Mucosa of stomach (tissue), 1 donor: ENCODE measurements around the gene FPR1.

ENCODE experiments used
- H3K27me3 ChIP-seq: one replicate; pipeline ENCODE4 v1.7.0; 2013; ENCODE audit warnings: mild to moderate bottlenecking, low read length; ENCODE audit not compliant: control insufficient read depth, insufficient read depth
- H3K36me3 ChIP-seq: one replicate; pipeline ENCODE4 v1.7.0; 2013; ENCODE audit warnings: low read length; ENCODE audit not compliant: control insufficient read depth, insufficient read depth
- H3K4me1 ChIP-seq: one replicate; pipeline ENCODE4 v1.7.0; 2013; ENCODE audit warnings: mild to moderate bottlenecking, low read length; ENCODE audit not compliant: control insufficient read depth, insufficient read depth
- H3K4me3 ChIP-seq: one replicate; pipeline ENCODE4 v1.7.0; 2013; ENCODE audit warnings: low read length
- H3K9ac ChIP-seq: one replicate; pipeline ENCODE4 v1.7.0; 2013; ENCODE audit warnings: mild to moderate bottlenecking, low read length, moderate library complexity
- H3K9me3 ChIP-seq: one replicate; pipeline ENCODE4 v1.7.0; 2013; ENCODE audit warnings: mild to moderate bottlenecking, low read length, moderate library complexity; ENCODE audit not compliant: control insufficient read depth
- donor health status: Pancreatic carcinoma.

Gene FPR1

GRCh38 chr19:51772977-51773376 is 21.3 kb upstream of the FPR1 start:
- no peaks in the 10 kb centered on the region for H3K27me3 ChIP-seq
- H3K36me3 ChIP-seq: no peaks in the 10 kb centered on the region
- H3K9ac ChIP-seq: no peak overlapping the region
- no peak overlapping the region for H3K4me3 ChIP-seq
- no peaks in the 10 kb centered on the region for H3K9me3 ChIP-seq
- H3K4me1 ChIP-seq: peaks cover 5% of the 10 kb centered on the region

- H3K9me3 ChIP-seq: no peaks in the 10 kb centered on the region
- H3K4me3 ChIP-seq: no peak overlapping the region
Observed at GRCh38 chr19:51771376-51772130, 19.9 kb upstream of the FPR1 start.

GRCh38 chr19:51766461-51766860 is 14.8 kb upstream of the FPR1 start:
- Histone ChIP-seq H3K9ac (no peak overlapping the region), H3K4me3 (no peak overlapping the region), H3K36me3 (no peaks in the 10 kb centered on the region), H3K9me3 (no peaks in the 10 kb centered on the region), H3K4me1 (no peaks in the 10 kb centered on the region), H3K27me3 (no peaks in the 10 kb centered on the region)

More at GRCh38 chr19:51771376-51772130, 19.9 kb upstream of the FPR1 start:
- H3K4me1 ChIP-seq: no peaks in the 10 kb centered on the region
- H3K27me3 ChIP-seq: no peaks in the 10 kb centered on the region
- no peaks in the 10 kb centered on the region for H3K36me3 ChIP-seq
- no peak overlapping the region for H3K9ac ChIP-seq

GRCh38 chr19:51765086-51765485 is 13.4 kb upstream of the FPR1 start:
- no peaks in the 10 kb centered on the region for H3K36me3 ChIP-seq
- H3K9me3 ChIP-seq: no peaks in the 10 kb centered on the region
- H3K4me3 ChIP-seq: no peak overlapping the region
- no peaks in the 10 kb centered on the region for H3K27me3 ChIP-seq
- H3K4me1 ChIP-seq: no peaks in the 10 kb centered on the region
- H3K9ac ChIP-seq: no peak overlapping the region

- Histone ChIP-seq H3K9me3 (no peaks in the 10 kb centered on the region), H3K36me3 (no peaks in the 10 kb centered on the region), H3K4me1 (no peaks in the 10 kb centered on the region), H3K4me3 (no peak overlapping the region), H3K9ac (no peak overlapping the region), H3K27me3 (no peaks in the 10 kb centered on the region)
Observed at GRCh38 chr19:51761696-51762095, 10.0 kb upstream of the FPR1 start.

- Histone ChIP-seq H3K4me1 (no peaks in the 10 kb centered on the region), H3K27me3 (no peaks in the 10 kb centered on the region), H3K4me3 (no peak within 1 kb of the TSS), H3K9me3 (no peaks in the 10 kb centered on the region), H3K36me3 (no peaks in the 10 kb centered on the region), H3K9ac (no peak within 1 kb of the TSS)
Observed at GRCh38 chr19:51760697-51761356, 9.1 kb upstream of the FPR1 start, which contains the start of gene FPR2. TSS of gene FPR2 (plus strand) at chr19:51761180. CDS start at chr19:51768659, 7,479 bp downstream.

GRCh38 chr19:51755571-51755970 is 3.9 kb upstream of the FPR1 start:
- Histone ChIP-seq H3K27me3 (no peaks in the 10 kb centered on the region), H3K36me3 (no peaks in the 10 kb centered on the region), H3K4me3 (no peak overlapping the region), H3K9ac (no peak overlapping the region), H3K9me3 (no peaks in the 10 kb centered on the region), H3K4me1 (no peaks in the 10 kb centered on the region)

- H3K9ac ChIP-seq: no peak overlapping the region
- no peaks in the 10 kb centered on the region for H3K9me3 ChIP-seq
- H3K36me3 ChIP-seq: no peaks in the 10 kb centered on the region
- H3K4me1 ChIP-seq: no peaks in the 10 kb centered on the region
- H3K27me3 ChIP-seq: no peaks in the 10 kb centered on the region
- H3K4me3 ChIP-seq: no peak overlapping the region
Observed at GRCh38 chr19:51754770-51755169, 3.1 kb upstream of the FPR1 start.

GRCh38 chr19:51754109-51754508 is 2.4 kb upstream of the FPR1 start:
- Histone ChIP-seq H3K36me3 (no peaks in the 10 kb centered on the region), H3K4me1 (no peaks in the 10 kb centered on the region)

GRCh38 chr19:51750400-51751094 is 1.1 kb downstream of the FPR1 start:
- Histone ChIP-seq H3K4me3 (no peak overlapping the region), H3K9me3 (no peaks in the 10 kb centered on the region), H3K4me1 (no peaks in the 10 kb centered on the region), H3K27me3 (no peaks in the 10 kb centered on the region), H3K36me3 (no peaks in the 10 kb centered on the region), H3K9ac (no peak overlapping the region)

More at GRCh38 chr19:51754109-51754508, 2.4 kb upstream of the FPR1 start:
- Histone ChIP-seq H3K9ac (no peak overlapping the region), H3K9me3 (no peaks in the 10 kb centered on the region), H3K4me3 (no peak overlapping the region), H3K27me3 (no peaks in the 10 kb centered on the region)

GRCh38 chr19:51749979-51750378 is 1.7 kb downstream of the FPR1 start:
- Histone ChIP-seq H3K36me3 (no peaks in the 10 kb centered on the region), H3K4me1 (no peaks in the 10 kb centered on the region), H3K4me3 (no peak overlapping the region), H3K9ac (no peak overlapping the region), H3K9me3 (no peaks in the 10 kb centered on the region), H3K27me3 (no peaks in the 10 kb centered on the region)

- Histone ChIP-seq H3K9me3 (no peaks in the 10 kb centered on the region), H3K27me3 (no peaks in the 10 kb centered on the region), H3K4me3 (no peak overlapping the region), H3K4me1 (no peaks in the 10 kb centered on the region), H3K36me3 (no peaks in the 10 kb centered on the region), H3K9ac (no peak overlapping the region)
Observed at GRCh38 chr19:51746731-51747130, 4.9 kb downstream of the FPR1 start.
